ENCODE data around the gene CELSR1.

The CELSR1 gene

DNA sequence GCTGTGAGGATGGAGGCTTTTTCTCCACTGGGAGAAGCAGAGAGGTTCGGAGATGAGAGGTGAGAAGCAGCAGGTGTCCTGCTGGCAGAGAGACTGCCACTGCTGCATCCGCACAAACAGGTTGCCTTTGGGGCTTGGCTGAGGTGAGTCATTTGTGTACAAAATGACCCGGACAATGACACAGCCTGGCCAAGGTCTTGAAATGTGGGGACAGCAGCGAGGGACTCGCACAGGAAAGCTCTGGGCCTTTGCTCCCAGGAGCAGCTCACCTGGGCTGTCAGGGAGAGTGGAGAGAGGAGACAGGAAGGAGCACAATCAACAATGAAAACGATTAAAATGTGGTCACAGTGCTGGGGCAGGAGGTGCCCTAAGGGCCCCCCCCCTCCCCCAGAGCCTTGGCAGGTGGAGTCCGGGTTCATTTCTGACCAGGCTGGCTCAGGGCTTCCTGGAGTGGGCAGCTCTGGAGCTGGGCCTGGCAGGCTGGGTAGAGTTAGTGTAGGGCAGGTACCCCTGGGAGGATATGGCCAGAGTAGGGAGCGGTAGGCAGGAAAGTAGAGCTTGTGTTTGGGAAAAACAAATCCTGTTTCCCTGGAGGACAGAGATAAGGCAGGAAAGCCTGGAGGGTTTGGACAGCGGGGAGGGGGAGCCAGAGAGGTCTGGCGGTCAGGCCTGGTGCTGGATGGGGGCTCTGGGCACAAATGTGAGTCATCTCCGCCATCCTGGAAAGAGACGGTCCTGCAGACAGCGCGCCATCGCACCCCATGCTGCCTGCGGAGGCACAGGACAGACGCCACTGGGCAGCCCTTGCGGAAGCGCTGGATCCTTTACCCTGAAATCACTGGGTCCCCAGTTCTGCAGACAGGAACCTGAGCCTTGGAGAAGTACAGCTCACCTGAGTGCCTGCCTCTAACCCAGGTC is 37.8 kb upstream of the CELSR1 start:
- no peak for DNase-seq

DNA sequence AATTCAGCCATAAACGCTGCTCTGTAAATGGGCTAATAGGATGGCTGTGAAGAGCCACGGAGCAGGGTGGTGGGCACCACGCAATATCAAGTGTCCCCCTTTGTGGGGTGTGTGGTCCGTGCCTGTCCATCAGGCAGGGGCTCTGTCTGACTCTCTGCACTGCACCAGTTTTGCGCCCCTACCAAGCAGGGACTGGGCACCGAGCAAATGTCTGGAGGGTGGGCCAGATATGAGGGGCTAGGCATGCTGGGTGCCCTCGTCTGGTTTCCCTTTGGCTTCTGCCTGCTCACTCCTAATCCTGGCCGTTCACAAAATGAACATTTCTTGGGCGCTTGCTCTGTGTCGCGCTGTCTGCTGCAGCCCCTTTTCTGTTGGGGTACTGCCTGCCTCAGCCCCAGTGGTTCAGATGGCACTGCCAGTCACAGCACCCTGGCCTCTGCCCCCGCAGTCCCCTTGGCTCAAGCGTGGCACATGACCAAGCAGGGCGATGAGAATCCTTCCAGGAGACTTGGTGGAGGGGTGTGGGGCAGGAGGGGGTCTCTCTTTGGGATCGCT is 37.1 kb upstream of the CELSR1 start:
- no peak for DNase-seq

DNA sequence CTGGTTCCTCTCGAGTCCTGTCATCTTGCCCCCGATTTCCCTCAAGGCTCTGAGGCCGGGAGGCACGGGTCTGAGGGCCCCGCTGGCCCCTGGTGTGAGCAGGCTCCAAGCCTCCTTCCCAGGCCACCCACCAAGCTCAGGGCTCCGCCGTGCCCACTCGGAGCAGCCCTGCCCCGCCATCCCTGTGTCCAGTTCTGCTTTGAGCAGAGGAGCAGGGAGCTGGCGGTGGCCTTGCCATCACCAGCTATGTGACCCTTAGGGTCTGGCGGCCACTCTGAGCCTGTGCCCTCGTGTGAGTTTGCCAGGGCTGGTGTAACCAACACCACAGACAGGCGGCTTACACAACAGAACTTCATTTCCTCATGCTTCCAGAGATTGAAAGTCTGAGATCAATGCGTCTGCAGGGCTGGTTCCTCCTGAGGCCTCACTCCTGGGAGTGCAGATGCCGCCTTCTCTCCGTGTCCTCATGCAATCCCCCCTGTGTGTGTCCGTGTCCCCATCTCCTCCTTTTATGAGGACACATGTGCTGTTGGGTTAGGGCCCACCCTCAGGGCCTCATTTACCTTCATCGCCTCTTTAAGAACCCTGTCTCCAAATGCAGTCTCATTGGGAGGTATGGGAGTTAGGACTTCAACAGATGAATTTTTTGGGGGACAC is 36.5 kb upstream of the CELSR1 start:
- no peak for DNase-seq

DNA sequence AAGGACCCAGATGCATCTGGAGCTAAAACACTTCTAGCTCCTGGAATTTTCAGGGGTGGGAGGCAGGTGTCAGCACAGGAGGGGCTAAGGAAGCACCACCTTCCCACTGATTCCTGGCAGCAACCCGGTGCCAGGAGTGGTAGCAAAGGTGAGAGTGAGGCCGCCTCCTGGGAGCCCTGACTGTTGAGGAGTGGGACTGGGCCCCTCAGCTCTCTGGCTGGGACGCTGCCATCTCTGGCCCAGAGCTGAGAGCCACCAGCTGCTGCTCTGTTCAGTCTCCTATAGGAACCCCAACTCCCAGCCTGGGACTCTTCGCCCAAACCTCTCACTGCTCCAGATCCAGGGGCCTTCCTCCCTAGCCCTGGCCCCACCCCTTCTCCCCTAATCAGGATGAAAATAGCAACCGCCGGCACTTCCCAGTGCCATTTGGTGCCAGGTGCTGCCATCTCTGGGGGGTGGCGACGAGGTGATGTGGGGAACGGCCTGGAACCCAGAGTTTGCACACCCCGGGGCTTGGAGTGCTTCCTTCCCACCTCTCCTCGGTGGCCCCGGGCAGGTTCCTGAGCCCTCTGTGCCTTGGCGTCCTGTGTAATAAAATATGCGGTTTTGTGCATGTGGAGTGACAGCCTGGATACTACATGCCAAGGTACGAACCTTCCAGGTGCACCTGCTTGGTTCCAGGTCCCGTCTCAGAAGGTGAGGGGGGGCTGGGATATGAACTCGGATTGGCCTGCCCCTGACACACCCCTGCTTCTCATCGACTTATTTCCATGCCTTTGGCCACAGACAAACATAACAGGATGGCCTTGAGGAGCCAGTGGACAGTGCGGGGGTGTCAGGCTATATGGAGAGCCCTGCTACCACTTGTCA is 35.7 kb upstream of the CELSR1 start:
- no peak for DNase-seq

DNA sequence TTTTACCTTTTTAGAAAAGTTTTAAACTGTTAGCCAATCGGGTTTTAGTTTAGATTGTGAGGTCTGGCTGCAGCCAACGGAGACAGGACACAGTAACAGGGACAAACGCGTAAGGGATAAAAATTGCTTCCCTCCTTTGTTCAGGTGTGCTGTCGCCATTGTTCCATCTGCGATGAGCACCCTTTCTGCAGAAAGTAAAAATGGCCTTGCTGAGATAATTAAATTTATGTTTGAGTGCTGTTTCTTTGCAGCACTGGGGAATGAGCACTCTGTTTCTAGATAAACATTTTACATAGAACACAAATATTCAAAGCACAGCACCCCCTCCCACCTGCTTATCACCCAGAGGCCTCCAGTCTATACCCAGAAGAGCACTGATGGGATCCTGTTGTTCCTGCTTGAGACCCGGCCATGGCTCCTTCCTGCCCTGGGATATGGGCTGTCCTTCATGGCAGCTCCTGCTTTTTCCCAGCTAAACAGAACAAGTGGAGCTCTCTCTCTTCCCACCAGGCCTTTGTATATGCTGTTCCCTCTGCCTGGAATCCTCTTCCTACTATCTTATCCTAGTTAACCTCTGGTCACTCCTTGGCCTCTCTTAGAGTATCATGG is 34.3 kb upstream of the CELSR1 start:
- no peak for DNase-seq

DNA sequence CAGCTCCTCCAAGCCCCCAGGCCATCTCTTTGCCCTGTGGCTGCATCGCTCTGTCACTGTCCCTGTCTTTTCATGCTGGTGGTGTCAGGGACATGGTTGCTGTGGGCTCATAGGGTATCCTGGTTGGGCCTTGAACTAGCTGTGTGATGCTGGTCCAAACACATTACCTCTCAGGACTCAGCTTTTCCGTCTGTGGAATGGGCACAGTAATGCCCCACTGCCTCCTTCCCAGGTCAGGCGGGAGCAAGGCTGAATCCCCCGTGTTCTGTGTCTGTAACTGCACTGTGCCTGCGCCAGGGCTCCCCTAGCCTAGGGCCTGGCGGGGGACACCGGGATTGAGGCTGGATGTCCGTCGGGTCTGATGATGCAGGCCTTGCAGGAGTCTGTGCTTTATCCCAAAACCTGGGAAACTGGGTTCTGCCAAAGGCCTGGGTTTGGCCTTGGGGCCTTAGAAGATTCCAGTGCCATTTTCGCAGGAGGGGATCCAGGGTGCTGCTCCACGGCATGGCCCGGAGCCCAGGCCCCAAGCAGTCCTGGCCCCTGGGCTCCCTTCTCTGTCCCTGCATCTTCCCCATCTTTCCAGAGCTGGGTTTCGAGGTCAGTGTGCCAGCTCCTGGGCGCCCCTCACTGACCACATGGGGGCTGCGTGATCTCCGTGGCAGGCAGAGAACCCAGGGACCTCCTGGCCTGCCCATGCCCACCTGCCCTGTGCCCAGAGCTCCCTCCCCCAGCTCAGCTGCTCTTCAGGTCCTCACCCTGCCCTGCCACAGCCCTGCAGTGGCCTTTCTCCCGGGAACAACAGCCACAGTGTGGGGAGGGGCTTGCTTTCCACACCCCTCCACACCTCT is 32.7 kb upstream of the CELSR1 start:
- DNase-seq, result no peak

DNA sequence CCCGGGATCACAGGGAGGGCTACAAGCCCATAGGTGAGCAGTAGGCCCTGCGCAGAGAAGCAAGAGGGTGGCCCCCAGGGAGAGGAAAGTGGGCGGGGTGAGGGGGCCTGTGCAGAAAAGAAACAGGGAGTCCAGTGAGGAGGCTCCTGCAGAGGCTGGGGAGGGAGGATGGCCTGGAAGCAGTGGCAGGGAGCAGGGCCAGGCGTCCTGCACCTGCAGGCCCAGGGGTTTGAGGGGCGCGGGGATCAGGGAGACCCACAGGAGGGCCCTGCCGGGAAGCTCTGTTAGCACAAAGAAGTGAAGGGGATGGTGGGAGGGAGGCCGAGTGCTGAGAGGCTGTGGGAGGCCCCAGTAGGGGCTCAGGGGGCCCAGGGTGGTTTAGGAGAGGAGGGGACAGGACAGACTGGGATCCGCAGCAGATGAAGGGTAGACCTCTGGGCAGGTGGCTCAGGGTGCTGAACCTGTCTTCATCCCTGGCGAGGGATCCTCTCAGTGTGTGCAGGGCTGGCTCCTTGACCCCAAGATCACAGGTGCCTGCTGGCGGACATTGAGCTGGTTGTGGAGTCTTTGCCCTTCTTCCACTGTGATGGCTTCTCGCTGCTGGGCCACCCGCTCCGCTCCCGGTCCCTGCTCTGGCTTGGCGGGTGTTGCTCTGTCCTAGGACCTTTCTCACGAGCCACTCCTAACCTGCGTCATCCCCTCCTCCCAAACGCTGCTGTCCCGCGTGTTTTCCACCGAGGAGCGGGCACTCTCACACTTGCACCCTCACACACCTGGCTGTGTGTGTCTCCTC is 31.8 kb upstream of the CELSR1 start:
- no peak for DNase-seq

DNA sequence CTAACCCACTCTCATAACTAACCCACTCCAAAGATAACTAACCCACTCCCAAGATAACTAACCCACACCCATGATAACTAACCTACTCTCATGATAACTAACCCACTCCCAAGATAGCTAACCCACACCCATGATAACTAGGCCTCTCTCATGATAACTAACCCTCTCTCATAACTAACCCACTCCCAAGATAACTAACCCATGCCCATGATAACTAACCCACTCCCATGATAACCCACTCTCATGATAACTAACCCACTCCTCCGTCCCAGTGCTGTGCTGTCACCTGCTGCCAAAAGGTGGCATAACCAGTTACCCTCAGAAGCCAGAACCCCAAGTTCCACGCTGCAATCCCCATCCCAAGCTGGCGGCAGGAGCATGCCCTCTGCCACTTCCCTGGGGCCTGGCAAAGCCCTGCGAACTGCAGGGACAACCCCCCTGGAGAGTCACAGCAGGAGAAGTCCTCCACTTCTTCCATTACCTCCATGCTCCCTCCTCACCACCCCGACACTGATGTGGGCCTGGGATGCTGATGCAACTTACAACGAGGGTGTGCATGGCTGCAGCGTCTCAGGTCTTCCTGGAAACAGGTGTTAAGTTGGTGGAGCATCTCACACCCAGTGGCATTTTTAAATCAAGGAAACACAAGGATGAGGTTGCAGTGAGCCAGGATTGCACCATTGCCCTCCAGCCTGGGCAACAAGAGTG is 30.8 kb upstream of the CELSR1 start:
- no peak for DNase-seq

DNA sequence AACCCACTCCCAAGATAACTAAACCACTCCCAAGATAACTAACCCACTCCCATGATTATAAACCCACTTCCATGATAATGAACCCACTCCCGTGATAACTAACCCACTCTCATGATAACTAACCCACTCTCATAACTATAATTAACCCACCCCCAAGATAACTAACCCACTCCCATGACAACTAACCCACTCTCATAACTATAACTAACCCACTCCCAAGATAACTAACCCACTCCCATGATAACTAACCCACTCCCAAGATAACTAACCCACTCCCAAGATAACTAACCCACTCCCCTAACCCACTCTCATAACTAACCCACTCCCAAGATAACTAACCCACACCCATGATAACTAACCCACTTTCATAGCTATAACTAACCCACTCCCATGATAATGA is 30.1 kb upstream of the CELSR1 start:
- no peak for DNase-seq

DNA sequence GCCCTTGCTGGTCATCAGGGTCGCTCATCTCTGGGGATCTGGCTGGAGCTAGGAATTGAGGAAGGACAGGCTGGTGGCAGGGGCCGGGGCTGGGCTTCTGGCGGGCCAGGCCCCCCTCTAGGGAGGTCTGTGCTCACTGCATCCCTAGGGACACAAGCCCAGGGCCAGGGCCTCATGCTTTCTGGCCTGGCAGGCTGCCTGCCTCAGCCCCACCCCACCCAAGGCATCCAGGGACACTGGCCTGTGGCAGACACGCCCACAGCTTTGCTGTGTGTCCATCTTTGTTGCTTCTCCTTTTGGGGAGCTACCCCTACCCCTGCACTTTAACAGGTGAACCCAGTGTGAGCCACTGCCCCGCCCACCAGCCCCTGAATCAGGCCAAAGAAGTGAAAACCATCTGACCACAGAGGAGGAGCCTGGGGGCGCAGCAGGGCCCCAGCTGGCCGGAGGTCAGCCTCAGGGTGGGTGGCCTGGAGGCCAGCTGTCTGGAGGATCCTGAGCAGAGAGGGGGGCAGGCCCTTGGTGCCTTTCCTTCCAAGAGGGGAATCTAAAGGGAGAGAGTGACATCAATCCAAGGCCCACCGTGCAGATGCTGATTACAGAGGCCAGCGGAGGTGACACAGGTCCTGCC is 26.8 kb upstream of the CELSR1 start:
- DNase-seq, result no peak

DNA sequence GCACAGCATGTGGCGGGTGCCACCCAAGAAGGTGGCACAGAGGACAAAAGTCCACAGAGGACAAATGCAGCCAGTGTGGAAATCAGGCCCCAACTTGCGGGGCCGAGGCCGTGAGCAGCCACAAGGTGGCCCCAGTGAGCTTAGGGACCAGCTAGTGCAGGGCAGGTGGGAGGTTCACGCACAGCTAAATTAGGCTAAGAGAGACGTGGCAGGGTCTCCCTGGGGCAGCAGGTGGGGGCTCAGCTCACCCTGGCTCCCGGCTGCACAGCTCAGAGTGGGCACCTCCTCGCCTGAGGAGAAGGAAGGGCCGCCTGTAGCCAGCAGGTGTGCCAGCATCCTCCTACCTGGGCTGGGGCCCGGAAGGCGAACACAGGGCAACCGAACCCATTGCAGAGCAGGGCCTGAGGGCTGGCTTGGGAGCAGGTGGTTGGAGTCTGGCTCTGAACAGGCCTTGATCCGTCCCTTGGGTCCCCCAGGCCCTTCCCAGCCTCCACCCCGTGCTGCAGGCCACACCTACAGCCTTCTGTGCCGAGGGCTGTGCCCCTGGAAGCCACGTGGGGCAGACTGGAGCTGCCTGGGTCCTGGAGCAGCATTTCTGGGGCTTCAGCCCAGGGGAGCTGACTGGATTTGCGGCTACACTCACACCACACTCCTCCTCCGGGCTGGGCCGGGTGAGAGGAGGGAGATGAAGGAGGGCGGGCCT is 26.1 kb upstream of the CELSR1 start:
- peak; percentile 82 for DNase-seq

DNA sequence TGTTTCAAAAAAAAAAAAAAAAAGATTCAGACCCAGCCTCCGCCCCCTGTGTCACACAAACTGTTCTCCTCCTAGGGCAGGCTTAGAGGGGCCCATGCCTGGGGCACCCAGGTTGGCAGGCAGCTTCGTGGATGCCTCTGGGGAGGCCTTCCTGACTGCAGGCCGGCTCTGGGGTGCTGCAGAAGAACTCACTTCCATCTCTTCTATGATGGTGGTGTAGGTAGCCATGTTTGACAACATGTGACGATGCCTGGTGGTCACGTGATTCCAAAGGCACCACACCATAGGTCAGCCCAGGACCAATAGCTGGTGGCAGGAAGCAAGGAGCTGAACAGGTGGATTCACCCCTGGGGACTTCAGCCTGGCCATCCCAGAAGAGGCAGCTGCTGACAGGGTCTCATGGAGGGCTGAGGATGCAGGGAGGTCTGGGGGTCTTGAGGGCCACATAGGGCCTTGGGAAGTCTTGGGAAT is 24.1 kb upstream of the CELSR1 start:
- no peak for DNase-seq

DNA sequence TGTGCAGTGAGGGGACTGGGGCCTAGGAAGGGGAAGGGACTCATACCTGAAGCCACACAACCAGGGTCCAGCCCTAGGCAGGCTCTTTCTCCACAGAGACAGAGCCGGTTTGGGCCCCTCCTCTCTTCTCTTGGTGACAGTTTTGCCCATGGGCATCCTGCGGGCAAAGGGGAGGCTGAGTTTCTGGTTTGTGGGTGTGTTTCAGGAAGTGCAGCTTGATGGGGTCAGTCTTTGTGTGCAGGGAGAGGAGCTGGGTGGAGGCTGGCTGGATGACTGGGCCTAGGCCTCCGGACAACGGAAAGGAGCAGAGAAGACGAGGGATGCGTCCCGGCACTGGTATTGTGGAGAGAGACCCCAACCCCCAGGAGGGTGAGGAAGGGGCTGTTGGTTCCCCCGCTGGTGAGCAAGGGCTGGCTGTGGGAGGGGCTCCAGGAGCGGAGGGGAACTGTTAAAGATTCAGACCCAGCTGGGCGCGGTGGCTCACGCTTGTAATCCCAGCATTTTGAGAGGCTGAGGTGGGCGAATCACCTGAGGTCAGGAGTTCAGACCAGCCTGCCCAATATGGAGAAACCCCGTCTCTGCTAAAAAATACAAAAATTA is 23.4 kb upstream of the CELSR1 start:
- no peak for DNase-seq

DNA sequence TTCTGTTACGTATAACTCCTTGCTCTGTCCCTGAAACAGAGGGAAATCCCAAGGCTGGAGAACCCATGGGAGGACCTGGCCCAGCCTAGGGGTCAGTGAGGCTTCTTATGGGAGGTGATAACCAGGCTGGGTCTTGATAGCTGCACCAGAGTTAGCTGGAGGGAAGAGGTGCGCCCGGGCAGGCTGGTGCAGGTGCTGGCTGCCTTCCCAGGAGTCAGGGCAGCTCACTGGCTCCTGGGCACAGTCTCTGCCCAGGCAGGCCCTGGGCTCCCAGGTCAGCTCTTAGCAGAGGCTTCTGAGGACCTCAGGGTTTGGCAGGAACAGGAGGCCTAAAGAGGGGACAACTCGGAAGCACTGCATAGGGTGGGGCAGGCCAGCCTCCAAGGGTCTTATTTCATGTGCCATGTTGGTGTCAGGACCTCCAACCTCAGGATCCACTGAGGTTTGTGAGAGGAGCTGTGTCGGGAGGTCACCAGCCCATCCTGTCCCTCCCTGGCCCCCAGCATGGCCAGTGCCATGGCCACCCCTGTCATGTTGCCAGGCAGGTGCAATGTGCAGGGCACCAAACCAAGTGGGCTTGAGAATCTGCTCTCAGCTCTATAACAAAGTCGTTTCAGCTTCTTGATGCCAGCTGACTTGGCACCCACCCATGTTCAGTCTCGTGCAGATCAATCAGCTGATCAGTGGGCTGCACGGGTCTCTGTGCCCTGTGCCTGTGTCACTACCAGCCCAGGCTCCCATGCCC is 20.5 kb upstream of the CELSR1 start:
- DNase-seq, result no peak

DNA sequence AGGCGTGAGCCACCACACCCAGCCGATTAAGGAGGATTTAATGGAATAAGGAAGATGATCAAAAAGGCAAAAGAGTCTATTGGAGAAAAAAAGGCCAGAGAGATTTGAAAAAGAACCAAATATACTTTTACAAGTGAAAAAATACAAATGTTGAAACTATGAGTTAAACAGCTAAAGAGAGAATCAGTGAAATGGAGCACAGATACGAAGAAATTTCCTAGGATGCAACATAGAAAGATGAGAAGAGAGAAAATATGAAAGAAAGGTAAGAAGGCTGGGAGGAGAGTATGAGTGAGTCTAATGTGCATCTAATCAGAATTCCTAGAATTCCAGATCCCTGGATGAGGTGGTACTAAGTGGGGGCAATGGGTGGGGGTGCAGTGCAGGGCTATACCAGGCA is 19.4 kb upstream of the CELSR1 start:
- no peak for DNase-seq

DNA sequence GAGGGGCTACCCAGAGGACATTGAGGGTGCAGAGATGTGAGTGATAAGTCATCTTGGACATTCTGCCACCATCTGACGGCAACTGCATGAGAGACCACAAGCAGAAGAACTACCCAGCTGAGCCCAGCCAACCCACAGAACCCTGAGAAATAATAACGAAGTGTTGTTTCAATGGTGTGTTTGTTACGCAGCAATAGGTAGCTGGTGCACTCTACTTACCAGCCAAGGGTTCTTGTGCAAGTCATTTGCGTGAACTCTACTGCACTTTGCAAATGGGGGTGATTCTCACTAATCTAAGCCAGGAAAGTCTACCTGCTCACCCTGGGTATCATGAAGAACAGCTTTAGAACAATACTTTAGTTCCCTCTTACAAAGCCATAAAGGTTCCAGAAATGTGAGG is 15.8 kb upstream of the CELSR1 start:
- DNase-seq, result no peak

DNA sequence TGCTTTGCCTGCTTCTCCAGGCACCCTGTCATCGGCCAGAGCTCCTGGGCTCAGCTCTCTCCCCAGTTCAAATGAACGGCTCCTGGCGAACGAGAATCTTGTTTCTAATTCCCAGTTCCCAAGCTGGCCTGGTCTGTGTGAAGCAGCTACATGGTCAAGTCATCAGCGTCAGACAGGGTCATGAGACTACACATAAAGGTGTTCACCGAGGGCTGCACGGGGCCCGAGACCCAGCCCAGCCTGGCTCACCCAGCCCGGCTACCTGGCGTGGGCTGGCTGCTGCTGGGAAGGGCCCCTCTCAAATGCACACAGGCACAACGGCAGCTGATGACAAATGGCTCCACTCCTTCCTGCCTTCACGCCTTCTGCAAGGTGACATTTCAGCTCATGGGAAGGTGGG is 14.6 kb upstream of the CELSR1 start:
- DNase-seq, result no peak

DNA sequence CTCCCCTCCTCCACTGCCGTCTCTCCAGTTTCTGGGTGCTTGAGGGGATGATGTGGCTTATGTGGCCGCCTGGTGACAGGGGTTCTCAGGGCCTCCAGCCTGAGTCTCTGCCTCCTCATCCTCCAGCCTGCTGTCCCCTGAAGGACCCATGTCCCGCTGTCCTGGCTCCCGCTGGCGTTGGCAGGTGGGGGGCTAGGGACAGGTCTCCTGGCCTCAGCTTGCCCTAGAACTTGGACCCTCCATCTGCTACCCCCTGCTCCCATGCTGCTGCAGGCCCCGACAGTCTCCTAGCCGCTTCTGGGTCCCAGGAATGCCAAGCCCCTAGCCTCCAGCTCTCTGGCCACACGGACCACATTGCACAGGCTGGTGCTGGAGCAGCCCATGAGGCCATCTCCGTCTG is 13.9 kb upstream of the CELSR1 start:
- no peak for DNase-seq
